Esophagus squamous epithelium (tissue), 5 donors: ENCODE measurements around the gene CEP350. TPM values are rescaled to one million over a fixed set of nuclear protein-coding genes. Genes with fewer than 3 reads are reported as not detected.

ENCODE experiments used
- DNase-seq: peaks from one replicate; lab custom pipeline; 2025; lab: John Stamatoyannopoulos, UW
- H3K27ac ChIP-seq, 4 donors: fragments of 200-600 bp; sonication (generic); one replicate each; pipeline ENCODE4 v1.5.1; 2016 to 2019; ENCODE audit warnings: mild to moderate bottlenecking in 1 of 4
- H3K27me3 ChIP-seq, 4 donors: fragments of 200-600 bp; sonication (generic); 1 replicate in 3 of 4; 2 replicates in 1 of 4; pipeline versions ENCODE4 v1.5.1 to v1.6.0; 2017 to 2021; ENCODE audit warnings: antibody characterized with exemption in 1 of 4
- H3K36me3 ChIP-seq, 3 donors: fragments of 200-600 bp; sonication (generic); one replicate each; pipeline ENCODE4 v1.5.1; 2016 to 2019
- H3K4me1 ChIP-seq, 3 donors: fragments of 200-600 bp; sonication (generic); one replicate each; pipeline ENCODE4 v1.5.1; 2017 to 2019
- H3K4me3 ChIP-seq, 4 donors: fragments of 200-600 bp; sonication (generic); 1 replicate in 3 of 4; 2 replicates in 1 of 4; pipeline ENCODE4 v1.5.1; 2016 to 2019; ENCODE audit warnings: mild to moderate bottlenecking in 2 of 4, moderate library complexity in 1 of 4
- H3K9me3 ChIP-seq, 3 donors: fragments of 200-600 bp; sonication (generic); one replicate each; pipeline ENCODE4 v1.5.1; 2016 to 2019
- CTCF ChIP-seq, 6 experiments: fragments of 450-650 bp in 4 of 6; fragments of 200-600 bp in 2 of 6; sonication (generic) in 2 of 6; IDR thresholded peaks; one replicate each; pipeline ENCODE4 v1.5.1; 2016 to 2019; ENCODE audit warnings: antibody characterized with exemption in 6 of 6, mild to moderate bottlenecking in 4 of 6, moderate library complexity in 4 of 6
- POLR2A ChIP-seq, 4 donors: fragments of 450-650 bp; IDR thresholded peaks; one replicate each; pipeline ENCODE4 v1.6.1; 2017; ENCODE audit warnings: antibody characterized with exemption in 4 of 4, mild to moderate bottlenecking in 4 of 4, moderate library complexity in 3 of 4
- whole genome bisulfite sequencing, 2 donors: methylation state at CpG; one replicate each; pipeline ENCODE4 v1.1.5; 2018; 5-methylcytosine and 5-hydroxymethylcytosine counted together
- intact Hi-C: fragments of 100-400 bp; cut with DNase I; formaldehyde crosslinking; loops from one replicate; pipeline ENCODE4 v1.15.0; 2022
- total RNA-seq, 4 donors: library from RNA; depleted of rRNA; stranded (reverse); fragments of >200 nt; gene quantifications; one replicate each; pipeline ENCODE4 v1.1.0, GENCODE V29; 2016
- donor health status: DM: yes; HTN: yes; CAD: no.

The CEP350 gene
- total RNA-seq, 4 donors from 2014 or later = 31.1 to 66.9 (median 45.2) TPM

- TF ChIP-seq CTCF (IDR thresholded peaks at IDR 0.05) (no peak), POLR2A (IDR thresholded peaks at IDR 0.05) (no peak)
- no peak overlapping the region for H3K27ac ChIP-seq
- WGBS, 2 donors = 81 to 87% methylated on average over 1 of the region's 1 CpG
- H3K4me1 ChIP-seq = no peaks in the 10 kb centered on the region
- intact Hi-C loops = no loop called here
- H3K9me3 ChIP-seq = no peaks in the 10 kb centered on the region
- H3K36me3 ChIP-seq = peaks cover 10 to 58% (median 10%) of the 10 kb centered on the region in 3 donors
- no peaks in the 10 kb centered on the region for H3K27me3 ChIP-seq
- H3K4me3 ChIP-seq = no peak overlapping the region
- no peak for DNase-seq
Observed at GRCh38 chr1:179921472-179921871, 33.1 kb upstream of the CEP350 start.

GRCh38 chr1:179921981-179922872 lies 32.4 kb upstream of the CEP350 start:
- H3K27me3 ChIP-seq = no peaks in the 10 kb centered on the region
- 87 to 90% methylated on average over 8 of the region's 8 CpGs for WGBS, 2 donors
- TF ChIP-seq POLR2A (IDR thresholded peaks at IDR 0.05) (no peak), CTCF (IDR thresholded peaks at IDR 0.05) (no peak)
- intact Hi-C loops = no loop called here
- H3K36me3 ChIP-seq = peaks cover 9 to 50% (median 10%) of the 10 kb centered on the region in 3 donors
- no peaks in the 10 kb centered on the region for H3K4me1 ChIP-seq
- no peaks in the 10 kb centered on the region for H3K9me3 ChIP-seq
- H3K27ac ChIP-seq = no peak overlapping the region
- H3K4me3 ChIP-seq = no peak overlapping the region
- no peak for DNase-seq

GRCh38 chr1:179923029-179923428 lies 31.6 kb upstream of the CEP350 start:
- H3K4me3 ChIP-seq = no peak overlapping the region
- no peak for DNase-seq
- H3K4me1 ChIP-seq = no peaks in the 10 kb centered on the region
- no peaks in the 10 kb centered on the region for H3K27me3 ChIP-seq
- no peaks in the 10 kb centered on the region for H3K9me3 ChIP-seq
- intact Hi-C loops = no loop called here
- peaks cover under 1 to 42% (median 2%) of the 10 kb centered on the region in 3 donors for H3K36me3 ChIP-seq
- no peak overlapping the region for H3K27ac ChIP-seq
- no peak for TF ChIP-seq CTCF (IDR thresholded peaks at IDR 0.05)
- TF ChIP-seq POLR2A (IDR thresholded peaks at IDR 0.05) = no peak

GRCh38 chr1:179924268-179924667 lies 30.3 kb upstream of the CEP350 start:
- Histone ChIP-seq H3K4me3 (no peak overlapping the region), H3K9me3 (no peaks in the 10 kb centered on the region), H3K27ac (no peak overlapping the region), H3K36me3 (peaks cover 0 to 30% (median 0%) of the 10 kb centered on the region in 3 donors), H3K27me3 (no peaks in the 10 kb centered on the region), H3K4me1 (no peaks in the 10 kb centered on the region)
- no peak for DNase-seq
- intact Hi-C loops = no loop called here
- 71 to 86% methylated on average over 1 of the region's 1 CpG for WGBS, 2 donors
- TF ChIP-seq CTCF (IDR thresholded peaks at IDR 0.05) = no peak
- no peak for TF ChIP-seq POLR2A (IDR thresholded peaks at IDR 0.05)

- no peaks in the 10 kb centered on the region for H3K9me3 ChIP-seq
- no peak overlapping the region for H3K4me3 ChIP-seq
- TF ChIP-seq CTCF (IDR thresholded peaks at IDR 0.05) = no peak
- TF ChIP-seq POLR2A (IDR thresholded peaks at IDR 0.05) = no peak
- no peaks in the 10 kb centered on the region for H3K27me3 ChIP-seq
- intact Hi-C loops = no loop called here
- H3K4me1 ChIP-seq = no peaks in the 10 kb centered on the region
- H3K27ac ChIP-seq = no peak overlapping the region
- H3K36me3 ChIP-seq = peaks cover 0 to 19% (median 0%) of the 10 kb centered on the region in 3 donors
- 92 to 94% methylated on average over 5 of the region's 5 CpGs for WGBS, 2 donors
- no peak for DNase-seq
Observed at GRCh38 chr1:179925302-179925701, 29.3 kb upstream of the CEP350 start.
